Stimulated activated CD4-positive, alpha-beta T cell treated with anti-CD3 and anti-CD28 coated beads, Interleukin-2, amount 100 ng/mL, for 4 hours (primary cell): Measurements from ENCODE around the gene TMEM184C.

ENCODE experiments used
- DNase-seq: peaks from one replicate; pipeline ENCODE4 v3.0.0-alpha.2; 2020; ENCODE audit warnings: low read depth

Gene TMEM184C

DNA sequence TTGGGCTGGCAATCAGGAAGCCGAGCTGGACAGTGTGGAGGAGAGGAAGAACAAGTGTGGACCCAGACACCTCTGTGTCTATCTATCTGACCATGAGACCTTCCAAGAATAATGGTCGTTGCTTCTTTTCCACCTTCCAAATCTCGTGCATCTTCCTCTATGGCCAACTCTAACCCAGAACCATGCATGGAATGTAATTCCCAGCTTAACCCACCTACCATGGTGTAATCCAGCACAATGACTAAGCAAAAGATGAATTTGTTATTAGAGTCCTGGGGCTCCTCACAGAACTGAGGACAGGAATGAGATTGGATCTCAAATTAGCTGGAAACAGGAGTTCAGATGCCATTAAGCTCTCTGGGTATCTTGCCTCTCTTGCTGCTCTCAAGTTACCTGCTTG, 17.4 kb upstream of the TMEM184C start:
- no peak for DNase-seq

DNA sequence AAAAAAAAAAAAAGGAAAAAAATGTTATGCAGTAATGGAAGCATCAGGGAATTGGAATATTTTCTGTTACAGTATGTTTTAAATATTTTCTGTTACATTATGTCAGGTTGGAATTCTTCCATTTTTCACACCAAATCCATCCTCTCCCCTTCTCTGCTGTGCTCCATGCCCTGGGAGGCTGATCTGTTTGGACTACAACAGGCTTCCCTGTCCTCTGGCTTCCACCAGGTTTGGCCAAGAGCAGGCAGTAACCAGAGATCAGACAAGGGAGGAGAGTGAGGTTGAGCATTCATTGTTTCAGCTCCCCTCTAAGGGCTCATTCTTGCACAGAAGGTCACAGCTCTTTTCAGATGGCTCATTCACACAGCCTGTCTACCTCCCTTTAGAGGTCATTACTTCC, 11.7 kb upstream of the TMEM184C start:
- DNase-seq, result no peak

DNA sequence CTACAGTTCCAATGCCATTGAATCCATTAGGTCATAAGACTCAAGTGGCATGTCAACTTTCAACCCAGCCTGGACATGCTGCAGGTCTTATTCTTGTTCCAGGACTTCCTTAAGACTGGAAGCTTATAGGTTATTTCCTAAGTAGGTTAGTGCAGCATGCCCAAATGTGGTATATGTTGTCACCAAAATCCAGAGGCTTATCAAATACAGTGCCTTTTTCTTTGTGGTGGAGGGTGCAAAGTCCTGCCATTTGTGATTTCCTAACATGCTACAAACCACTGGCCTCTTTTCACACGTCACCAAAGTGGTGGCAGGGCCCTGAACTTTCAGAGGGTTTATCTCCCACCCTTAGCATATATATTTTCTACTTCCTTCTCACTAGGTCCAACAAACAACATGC, 9.7 kb upstream of the TMEM184C start:
- no peak for DNase-seq

DNA sequence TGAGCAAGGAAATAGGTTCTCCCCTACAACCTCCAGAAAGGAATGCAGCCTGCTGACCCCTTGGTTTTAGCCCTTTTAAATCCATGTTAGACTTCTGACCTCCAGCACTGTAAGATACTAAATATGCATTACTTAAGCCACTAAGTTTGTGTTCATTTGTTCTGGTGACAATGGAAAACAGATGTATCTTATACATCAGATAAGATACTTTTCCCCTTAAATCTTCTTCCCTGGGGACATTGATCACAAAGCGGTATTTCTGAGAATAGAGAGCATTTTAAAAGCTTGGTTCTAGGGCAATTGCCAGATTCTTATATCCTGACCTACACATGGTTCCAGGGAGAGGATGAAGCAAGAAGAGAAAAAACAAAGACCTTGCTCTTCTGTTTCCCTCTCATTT, 6.5 kb upstream of the TMEM184C start:
- DNase-seq, result no peak

DNA sequence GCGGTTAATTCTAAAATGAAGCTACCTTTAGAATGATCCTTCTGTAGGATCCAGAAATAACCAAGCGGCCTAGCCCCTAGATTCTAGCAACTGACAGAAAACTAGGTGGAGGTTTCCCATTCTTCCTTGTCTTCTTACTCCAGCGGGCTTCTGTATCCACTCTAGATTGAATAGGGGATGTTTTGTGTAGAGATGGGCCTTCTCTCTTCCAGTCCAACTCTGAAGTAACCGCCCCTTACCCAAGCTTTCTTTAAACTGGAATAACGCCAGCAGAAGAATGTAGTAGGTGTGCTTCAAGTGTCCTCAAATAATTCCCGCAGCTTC, 386 bp upstream of the TMEM184C start:
- DNase-seq, result no peak

DNA sequence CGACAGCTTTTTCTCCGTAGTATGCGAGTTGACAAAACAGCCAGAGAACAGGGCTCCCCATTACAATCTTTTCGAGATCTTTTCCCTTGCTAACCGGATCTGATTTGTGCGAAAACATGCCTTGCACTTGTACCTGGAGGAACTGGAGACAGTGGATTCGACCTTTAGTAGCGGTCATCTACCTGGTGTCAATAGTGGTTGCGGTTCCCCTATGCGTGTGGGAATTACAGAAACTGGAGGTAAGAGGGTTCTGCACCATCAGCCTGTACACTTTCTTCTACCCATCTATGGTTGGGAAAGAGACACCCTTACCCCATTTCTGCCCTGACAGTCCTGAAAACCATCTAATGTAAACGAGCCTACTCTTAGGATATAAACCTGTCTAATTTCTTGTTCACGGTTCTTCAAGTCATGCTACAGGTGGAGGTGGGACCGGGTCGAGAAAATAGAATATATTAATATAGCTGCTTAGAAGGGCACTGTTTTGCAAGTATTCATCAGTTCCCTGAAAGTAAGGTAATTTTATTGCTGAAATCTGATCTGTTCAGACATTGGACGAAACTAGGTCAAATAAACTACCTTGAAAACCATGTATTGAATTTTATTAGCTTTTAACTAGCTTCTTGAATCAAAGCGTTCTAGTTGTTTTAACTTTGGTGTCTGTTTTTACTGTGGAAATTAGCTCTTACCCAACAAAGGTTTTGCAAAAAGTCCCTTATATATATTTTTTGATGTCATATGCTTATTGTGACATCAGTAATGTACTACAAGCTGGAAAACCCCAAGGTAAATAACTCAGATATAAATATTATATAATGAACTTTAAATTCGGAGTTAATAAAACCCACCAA, 869 bp downstream of the TMEM184C start:
- DNase-seq, result no peak

DNA sequence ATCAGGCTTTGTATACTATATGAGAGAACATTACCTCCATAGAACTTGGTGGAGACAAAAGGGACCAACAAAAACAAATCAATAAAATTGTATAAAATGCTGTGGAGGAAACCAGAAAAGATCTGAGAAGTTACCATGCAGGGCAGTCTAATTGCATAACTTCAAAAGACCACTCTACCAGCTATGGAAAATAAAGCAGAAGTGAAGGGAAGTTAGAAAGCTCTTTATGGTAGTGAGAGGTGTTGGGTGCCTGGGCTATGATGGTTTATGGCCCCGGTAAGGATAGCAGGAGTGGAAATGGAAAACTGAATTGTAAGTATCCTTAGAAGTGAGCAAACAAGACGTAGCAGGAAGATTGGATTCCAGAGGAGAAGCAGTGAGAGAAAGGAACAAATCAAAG, 3.1 kb downstream of the TMEM184C start:
- no peak for DNase-seq

DNA sequence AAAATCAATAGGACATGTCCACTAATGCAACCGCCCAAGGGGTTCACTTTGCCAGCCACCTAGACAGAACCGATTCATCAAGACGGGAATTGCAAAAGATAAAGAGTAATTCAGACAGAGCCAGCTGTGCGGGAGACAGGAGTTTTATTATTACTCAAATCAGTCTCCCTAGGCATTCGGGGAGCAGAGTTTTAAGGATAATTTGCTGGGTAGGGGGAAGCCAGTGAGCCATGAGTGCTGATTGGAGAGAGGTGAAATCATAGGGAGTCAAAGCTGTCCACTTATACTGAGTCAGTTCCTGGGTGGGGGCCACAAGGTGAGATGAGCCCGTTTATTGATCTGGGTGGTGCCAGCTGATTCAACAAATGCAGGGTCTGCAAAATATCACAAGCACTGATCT, 8.5 kb downstream of the TMEM184C start:
- no peak for DNase-seq

DNA sequence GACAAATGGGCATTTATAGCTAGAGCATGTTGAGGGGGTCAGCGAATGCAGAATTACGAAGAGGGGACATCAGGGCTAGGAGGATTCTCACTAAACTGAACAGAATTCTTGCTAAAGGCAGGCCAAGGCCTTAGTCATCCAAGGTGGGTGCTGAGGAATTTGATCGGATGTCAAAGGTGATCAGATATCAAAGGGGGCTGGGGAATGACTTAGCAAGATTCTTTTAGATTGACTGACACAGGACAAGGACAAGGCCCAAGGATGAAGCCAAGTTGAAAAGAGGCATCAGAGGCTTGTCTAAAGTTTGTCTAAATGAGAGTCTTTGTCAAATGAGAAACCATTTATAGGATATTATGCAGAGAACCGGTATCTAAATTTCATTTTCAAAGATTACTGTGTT, 9.7 kb downstream of the TMEM184C start:
- DNase-seq, result no peak

DNA sequence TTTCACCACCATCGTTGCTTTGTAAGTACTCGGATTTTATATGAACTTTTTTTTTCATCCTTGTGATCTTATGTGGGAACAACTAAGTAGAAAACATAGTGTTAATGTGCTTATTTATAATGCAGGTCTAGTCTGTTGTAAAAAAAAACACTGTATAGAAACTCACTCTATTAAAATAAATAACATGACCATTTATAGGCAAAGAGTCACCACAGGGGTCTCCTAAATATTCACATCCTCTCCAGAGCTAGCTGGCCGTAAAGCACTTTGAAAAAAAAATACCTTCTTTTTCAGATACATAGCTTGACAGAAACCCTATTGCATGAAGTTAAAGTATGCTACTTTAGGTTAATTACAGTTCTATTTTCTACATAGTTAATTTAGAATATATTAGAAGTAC, 11.2 kb downstream of the TMEM184C start:
- DNase-seq, result no peak

DNA sequence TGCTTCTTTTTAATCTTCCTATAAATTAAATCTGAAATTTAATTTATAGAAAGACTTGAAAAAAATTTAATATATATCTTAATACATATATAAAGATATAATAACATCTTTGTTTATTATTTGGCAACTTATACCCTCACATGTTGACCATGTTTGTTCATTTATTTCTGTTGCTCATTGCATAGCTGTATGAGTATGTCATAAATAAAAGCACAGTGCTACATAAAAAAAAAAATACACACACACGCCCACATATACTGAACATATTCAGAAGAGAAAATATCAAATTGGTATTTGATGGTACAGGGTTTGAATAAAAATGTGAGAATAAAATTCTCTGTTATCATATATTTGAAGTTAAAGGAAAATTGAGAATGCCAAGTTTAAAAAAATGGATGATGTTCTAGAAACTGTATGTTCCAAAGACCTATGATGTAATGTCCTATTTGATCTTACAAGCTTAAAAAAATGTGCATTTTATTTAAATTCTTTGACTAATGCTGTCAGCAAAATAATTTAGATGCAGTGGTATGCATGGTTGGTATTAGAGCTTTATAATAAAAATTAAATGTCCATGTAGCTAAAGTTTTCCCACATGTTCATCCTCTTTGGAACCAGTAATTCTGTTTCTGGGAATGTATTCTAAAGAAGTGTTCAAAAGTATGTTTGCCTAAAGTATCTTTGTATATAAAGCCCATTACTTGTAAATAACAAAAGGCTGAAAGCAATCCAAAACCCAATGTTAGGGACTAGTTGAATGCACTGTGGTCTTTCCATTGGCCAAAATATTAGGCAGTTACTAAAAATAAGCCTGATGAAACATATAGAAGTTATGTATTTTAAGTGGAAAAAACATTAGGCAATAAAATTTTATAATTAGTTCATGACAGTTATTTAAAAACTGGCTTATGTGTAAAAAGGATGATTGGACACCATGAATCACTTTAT, 12.9 kb downstream of the TMEM184C start:
- DNase-seq, result no peak

DNA sequence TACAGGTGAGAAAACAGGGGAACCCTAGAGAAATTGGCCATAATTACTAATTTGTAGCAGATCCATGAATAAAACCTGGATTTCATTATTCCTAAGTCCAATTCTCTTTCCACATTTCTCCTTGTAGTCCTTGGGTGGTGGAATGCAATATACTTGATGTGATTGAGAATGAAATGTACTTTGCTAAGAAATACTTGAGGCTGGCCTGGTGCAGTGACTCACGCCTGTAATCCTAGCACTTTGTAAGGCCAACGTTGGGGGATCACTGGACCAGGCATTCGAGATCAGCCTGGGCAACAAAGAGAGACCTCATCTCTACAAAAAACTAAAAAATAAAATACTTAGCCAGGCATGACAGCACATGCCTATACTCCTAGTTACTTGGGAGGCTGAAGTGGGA, 15.9 kb downstream of the TMEM184C start:
- DNase-seq, result no peak

DNA sequence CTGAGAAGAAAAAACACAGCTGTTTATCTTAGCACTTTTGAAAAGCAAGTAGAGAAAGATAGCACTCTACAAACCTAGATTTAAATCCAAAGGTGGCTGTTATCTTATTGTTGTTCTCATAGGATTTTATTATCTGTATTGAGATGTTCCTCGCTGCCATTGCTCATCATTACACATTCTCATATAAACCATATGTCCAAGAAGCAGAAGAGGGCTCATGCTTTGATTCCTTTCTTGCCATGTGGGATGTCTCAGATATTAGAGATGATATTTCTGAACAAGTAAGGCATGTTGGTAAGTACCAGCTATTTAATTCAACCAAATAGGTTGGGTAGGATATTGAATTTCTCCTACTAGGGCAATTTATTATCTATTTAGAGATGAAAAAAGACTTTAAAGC, 16.4 kb downstream of the TMEM184C start:
- DNase-seq, result no peak

DNA sequence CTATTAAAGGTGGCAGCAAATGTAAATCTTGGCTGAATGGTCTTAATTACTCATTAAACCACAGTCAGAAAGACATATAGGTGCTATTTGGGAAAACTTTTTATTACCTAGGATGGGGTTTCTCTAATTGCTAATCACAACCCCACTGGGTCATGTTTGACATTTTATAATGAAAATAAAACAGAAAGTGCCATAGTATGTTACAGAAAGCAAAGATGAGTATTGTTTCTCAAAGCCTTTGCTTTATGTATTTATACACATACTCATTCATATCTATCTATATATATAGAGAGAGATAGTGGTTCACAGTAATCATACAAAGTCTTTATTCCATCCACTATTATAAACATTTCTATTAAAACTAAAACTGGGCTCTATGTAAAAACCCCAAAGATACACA, 18.2 kb downstream of the TMEM184C start:
- DNase-seq, result no peak

DNA sequence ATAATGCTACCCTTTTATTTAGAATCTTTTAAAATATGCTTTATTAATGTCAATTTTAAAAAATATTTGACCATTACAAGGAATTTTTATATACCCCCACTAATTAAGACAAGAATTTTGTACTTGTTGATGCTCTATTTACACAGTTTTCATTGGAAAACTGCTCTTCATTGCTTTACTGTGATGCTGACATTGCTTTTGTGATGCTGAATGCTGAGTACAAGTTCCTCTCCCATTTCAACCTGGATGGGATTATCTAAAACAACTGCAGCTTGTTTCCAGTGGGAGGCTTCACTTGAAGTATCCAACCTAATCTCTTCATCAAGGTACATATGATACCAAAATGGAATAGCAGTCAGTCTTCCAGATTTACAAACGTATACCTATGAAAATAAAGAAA, 21.2 kb downstream of the TMEM184C start:
- no peak for DNase-seq

DNA sequence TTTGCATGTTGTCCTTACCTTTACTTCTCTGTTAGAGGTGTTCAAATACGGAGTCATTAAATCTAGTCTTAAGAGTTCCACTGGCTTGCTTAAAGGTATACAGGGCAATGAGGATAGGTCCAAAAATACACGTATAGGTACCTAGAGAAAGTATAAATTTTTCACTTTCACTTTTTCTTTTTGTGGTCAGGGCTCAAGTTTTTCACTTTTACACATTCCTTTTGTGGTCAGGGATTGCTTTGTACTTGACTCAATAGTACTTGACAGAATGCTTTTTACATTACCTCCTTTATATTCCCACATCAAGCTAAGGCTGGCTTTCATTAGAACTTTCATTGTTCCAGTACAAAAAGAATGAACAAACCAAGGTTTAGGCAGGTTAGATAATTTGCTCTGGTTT, 21.7 kb downstream of the TMEM184C start:
- DNase-seq, result no peak

DNA sequence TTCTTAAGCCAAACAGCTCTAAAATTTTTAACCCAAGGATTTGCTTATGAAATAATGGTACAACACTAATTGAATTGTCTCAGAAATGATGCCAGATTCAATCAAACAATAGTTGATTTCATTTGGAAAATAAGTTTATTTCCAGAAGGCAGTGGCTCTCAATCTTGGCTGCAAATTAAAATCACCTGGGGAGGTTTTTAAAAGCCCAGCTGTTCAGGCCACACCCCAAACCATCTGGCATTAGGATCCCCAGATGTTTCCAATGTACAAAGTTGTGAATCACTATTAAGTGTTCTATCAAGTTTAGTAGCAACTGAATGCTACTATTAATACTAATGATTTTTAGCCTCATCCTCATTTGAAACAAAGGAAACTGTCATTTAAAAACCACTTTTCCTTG, 22.2 kb downstream of the TMEM184C start:
- no peak for DNase-seq

DNA sequence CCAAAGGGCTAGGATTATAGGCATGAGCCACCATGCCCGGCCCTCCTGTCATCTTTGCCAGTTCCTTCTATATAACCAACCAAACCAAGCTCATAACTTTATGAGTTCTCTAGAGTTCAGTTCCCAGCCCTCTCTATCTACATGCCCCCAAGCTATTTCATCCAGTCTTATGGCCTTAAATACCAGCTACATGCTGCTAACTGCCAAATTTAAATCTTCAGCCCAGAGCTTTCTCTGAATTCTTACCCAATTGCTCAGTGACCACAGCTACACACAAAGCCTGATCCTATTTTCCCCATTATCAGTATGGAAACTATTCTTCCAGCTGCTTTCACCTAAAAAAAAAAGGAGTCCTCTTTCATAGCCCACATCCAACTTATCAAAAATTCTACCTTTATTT, 23.1 kb downstream of the TMEM184C start:
- no peak for DNase-seq

DNA sequence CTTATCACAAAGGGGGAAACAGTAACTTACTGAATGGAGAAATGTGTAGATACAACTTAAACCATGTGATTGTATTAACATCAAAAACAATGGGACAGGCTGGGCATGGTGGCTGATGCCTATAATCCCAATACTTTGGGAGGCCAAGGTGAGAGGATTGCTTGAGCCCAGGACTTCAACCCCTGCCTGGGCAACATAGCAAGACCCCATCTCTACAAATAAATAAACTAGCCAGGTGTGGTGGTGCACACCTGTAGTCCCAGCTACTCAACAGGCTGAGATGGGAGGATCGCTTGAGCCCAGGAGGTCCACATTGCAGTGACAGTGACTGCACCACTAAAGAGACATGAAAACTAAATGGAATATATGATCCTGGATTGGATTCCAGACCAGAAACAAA, 26.4 kb downstream of the TMEM184C start:
- no peak for DNase-seq

DNA sequence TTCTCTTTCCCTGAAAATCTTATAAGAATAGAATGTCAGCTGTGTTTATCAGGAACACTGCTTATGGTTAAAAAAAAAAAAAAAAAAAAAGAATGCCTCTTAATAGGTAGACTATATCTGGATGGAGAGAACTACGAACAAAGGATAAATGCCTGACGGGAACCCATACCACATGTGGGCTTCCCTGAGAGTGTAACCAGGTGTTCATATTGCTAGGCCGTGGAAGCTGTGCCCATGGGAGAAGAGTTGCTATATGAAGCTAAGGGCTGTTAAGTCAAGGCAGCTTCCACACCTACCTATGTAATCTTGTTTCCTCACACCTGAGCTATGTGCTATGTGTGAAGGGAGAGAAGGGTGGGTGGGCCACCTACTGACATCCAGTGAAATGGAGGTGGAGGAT, 27.3 kb downstream of the TMEM184C start:
- no peak for DNase-seq

DNA sequence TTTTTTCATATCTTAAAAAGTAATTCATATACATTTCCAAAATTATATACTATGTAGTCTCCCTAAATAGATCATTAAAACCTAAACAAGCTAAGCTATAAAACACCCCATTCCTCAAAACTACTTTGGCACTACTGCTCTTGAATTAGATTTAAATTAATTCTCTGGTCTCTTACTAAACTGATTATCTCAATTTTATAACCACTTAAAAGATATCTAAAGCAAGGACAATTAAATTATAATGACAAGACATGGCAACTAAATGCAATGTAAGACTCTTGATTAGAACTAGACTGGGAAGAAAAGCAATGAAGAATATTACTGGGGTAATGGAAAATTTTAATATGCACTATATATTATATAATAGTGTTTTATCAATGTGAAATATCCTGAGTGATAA, 27.9 kb downstream of the TMEM184C start:
- no peak for DNase-seq

DNA sequence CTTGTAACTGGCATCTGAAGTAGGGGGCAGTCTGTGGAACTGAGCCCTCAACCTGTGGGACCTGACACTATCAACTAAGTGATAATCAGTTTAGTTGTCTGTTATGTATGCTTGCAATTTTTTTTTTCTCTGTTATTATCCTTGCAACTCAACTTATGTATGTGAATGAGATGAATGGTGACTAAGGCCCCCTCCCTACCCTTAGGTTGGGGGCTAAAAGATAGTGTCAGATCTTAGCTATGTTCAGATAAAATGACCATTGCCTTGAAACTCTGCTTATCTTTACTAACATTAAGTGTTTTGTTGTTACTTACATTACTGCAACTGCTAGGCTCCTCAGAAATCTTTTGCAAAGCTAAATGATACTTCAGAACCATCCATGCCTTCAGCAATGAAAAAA, 31.5 kb downstream of the TMEM184C start:
- DNase-seq, result no peak

DNA sequence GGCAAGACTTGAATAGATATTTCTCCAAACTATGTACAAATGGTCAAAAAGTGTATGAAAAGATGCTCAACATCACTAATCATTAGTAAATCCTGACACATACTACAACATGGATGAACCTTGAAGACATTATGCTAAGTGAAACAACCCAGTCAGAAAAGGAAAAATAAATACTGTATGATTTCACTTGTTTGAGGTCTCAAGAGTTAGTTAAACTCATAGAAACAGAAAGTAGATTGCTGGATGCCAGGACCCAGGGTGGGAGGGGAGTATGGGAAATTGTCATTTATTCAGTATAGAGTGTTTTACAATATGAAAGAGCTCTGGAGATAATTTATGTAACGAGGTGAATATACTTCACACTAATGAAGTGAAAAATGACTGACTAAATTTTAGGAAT, 34.4 kb downstream of the TMEM184C start:
- no peak for DNase-seq

DNA sequence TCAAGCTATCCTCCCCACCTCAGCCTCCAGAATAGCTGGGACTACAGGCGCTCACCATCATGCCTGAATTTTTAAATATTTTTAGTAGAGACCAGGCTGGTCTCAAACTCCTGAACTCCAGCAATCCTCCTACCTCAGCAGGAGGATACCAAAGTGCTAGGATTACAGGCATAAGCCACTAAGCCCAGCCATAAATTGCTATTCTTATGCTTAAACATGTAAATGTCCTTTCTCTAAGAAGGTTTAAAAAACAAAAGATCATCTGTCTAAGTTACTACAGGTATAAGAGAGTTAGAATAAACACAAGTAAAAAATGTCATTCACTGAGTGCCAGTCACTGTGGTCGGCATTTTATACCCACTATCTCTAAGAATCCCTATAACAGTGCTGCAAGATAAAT, 38.4 kb downstream of the TMEM184C start:
- no peak for DNase-seq
